Liver (tissue), 3 donors: ENCODE results near the gene ETV3.

Source experiments
- CTCF ChIP-seq: fragments of 150-350 bp; IDR thresholded peaks from 2 replicates; pipeline ENCODE4 v1.5.1; 2017; ENCODE audit warnings: improper control_type of control experiment, low read depth, low read length; ENCODE audit not compliant: missing input control
- JUND ChIP-seq, 2 donors: IDR thresholded peaks; 2 replicates each; pipeline ENCODE4 v1.6.1; 2016; ENCODE audit warnings: antibody characterized with exemption in 2 of 2
- REST ChIP-seq: IDR thresholded peaks from 2 replicates; pipeline ENCODE4 v1.6.1; 2016; ENCODE audit warnings: antibody characterized with exemption, mild to moderate bottlenecking
- TAF1 ChIP-seq: conservative IDR thresholded peaks from 2 replicates; pipeline ENCODE4 v1.6.1; 2016; ENCODE audit warnings: antibody characterized with exemption, mild to moderate bottlenecking
- donor health status: healthy.
- donor health status: healthy.

GRCh38 chr1:157081707-157082106 lies 56.5 kb downstream of the ETV3 start:
- TF ChIP-seq CTCF (no peak), REST (no peak), TAF1 (no peak), JUND (IDR thresholded peaks at IDR 0.05) (no peak)
